Measurements from ENCODE around the gene MAPK11. TPM values are rescaled to one million over a fixed set of nuclear protein-coding genes. Genes with fewer than 3 reads are reported as not detected.

MAPK11 gene
- total RNA-seq, 1 experiment from 2014 or later, result 19.3 TPM

DNA sequence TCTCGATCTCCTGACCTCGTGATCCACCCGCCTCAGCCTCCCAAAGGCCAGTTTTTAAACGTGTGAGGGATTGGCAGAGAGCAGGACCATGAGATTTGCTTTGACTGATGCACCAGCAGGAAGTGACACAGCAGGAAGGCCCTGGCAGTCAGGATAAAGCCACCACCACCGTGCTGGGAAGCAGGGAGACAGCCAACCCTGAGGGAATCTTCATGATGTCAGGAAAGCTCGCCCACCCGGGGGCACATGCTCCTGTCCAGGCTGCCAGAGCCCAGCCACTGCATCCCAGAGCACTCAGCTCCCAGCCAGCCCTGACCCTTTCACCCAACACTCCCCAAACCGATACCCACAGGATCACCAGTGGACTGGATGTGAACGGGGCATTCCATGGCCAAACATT lies 31.4 kb downstream of the MAPK11 start:
- Histone ChIP-seq H4K20me1 (ENCODE audit: insufficient read depth) (no peaks in the 10 kb centered on the region), H3K9me3 (ENCODE audit: control insufficient read depth in 1 of 2, insufficient read depth in 1 of 2, low read depth in 1 of 2, low read length in 2 of 2) (peaks cover 0 to 4% of the 10 kb centered on the region in 2 experiments; a peak in 1 of 4 replicates), H3K79me2 (ENCODE audit: insufficient read depth, low read length) (peaks cover 94% of the 10 kb centered on the region), H3K9me2 (ENCODE audit: insufficient read depth) (no peaks in the 10 kb centered on the region), H3K4me1 (ENCODE audit: control insufficient read depth in 1 of 2, insufficient read depth in 2 of 2, low read length in 2 of 2) (peaks cover 7 to 17% of the 10 kb centered on the region in 2 experiments), H3K4me3 (replicated peaks in 1 of 2; ENCODE audit: low read depth in 1 of 2, low read length in 2 of 2) (no peak overlapping the region), H3K27ac (ENCODE audit: low read depth, low read length) (no peak overlapping the region), H3K4me2 (ENCODE audit: low read length) (no peak overlapping the region), H3K27me3 (ENCODE audit: insufficient read depth, low read length) (no peaks in the 10 kb centered on the region), H3K9ac (ENCODE audit: low read length) (no peak overlapping the region), H3K36me3 (ENCODE audit: control insufficient read depth in 1 of 2, insufficient read depth in 2 of 2, low read length in 2 of 2) (peaks cover 7 to 17% of the 10 kb centered on the region in 2 experiments; a peak in 2 of 4 replicates), H2AFZ (ENCODE audit: low read depth, low read length, poor library complexity, severe bottlenecking) (no peak overlapping the region)
- ChIA-PET CTCF (no interaction called here), POLR2A (no interaction called here), RAD21 (ENCODE audit: low non-redundant PET in 1 of 2, low total read pairs in 2 of 2, uncharacterized antibody in 2 of 2, unreplicated experiment in 2 of 2) (no interaction called here)
- intact Hi-C loops (cut with micrococcal nuclease), result no loop called here
- BruUV-seq (replicated peaks), result no TSS peak
- DNase-seq (ENCODE audit: low read depth, low spot score), result no peak
- ATAC-seq, result no peak
- TF ChIP-seq ZFX (IDR thresholded peaks at IDR 0.05) (no peak), TCF7L2 (IDR thresholded peaks at IDR 0.05; ENCODE audit: borderline replicate concordance, extremely low read depth, insufficient read depth, insufficient read length) (no peak), CTCF (IDR thresholded peaks at IDR 0.05 in 2 of 3, conservative IDR thresholded peaks at IDR 0.05 in 1 of 3; ENCODE audit: borderline replicate concordance in 1 of 3, insufficient read depth in 1 of 3, low read depth in 2 of 3, low read length in 2 of 3) (no peak), EZH2 (IDR thresholded peaks at IDR 0.05) (no peak), ZNF274 (IDR thresholded peaks at IDR 0.05; ENCODE audit: low read depth, low read length) (no peak), SP1 (IDR thresholded peaks at IDR 0.05; ENCODE audit: low read depth) (no peak), CBX3 (IDR thresholded peaks at IDR 0.05; ENCODE audit: low read depth) (no peak), EZH2phosphoT487 (IDR thresholded peaks at IDR 0.05; ENCODE audit: borderline replicate concordance) (no peak), POLR2AphosphoS5 (IDR thresholded peaks at IDR 0.05; ENCODE audit: low read depth, low read length) (no peak), POLR2A (IDR thresholded peaks at IDR 0.05; ENCODE audit: borderline replicate concordance, extremely low read depth, insufficient read depth, insufficient read length) (no peak), YY1 (IDR thresholded peaks at IDR 0.05; ENCODE audit: extremely low read depth, insufficient replicate concordance, low read depth, low read length) (no peak), SRF (IDR thresholded peaks at IDR 0.05; ENCODE audit: low read depth) (no peak), RAD21 (IDR thresholded peaks at IDR 0.05; ENCODE audit: low read depth) (no peak), CEBPB (IDR thresholded peaks at IDR 0.05; ENCODE audit: low read depth) (no peak), ELF1 (IDR thresholded peaks at IDR 0.05; ENCODE audit: borderline replicate concordance, low read depth) (no peak), SIN3A (IDR thresholded peaks at IDR 0.05; ENCODE audit: low read depth) (no peak)
- TF ChIP-seq, protein P1, sequence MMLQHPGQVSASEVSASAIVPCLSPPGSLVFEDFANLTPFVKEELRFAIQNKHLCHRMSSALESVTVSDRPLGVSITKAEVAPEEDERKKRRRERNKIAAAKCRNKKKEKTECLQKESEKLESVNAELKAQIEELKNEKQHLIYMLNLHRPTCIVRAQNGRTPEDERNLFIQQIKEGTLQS (IDR thresholded peaks at IDR 0.05), result no peak
- TF ChIP-seq, protein P2, sequence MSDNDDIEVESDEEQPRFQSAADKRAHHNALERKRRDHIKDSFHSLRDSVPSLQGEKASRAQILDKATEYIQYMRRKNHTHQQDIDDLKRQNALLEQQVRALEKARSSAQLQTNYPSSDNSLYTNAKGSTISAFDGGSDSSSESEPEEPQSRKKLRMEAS (IDR thresholded peaks at IDR 0.05), result no peak
- TF ChIP-seq, protein P3, sequence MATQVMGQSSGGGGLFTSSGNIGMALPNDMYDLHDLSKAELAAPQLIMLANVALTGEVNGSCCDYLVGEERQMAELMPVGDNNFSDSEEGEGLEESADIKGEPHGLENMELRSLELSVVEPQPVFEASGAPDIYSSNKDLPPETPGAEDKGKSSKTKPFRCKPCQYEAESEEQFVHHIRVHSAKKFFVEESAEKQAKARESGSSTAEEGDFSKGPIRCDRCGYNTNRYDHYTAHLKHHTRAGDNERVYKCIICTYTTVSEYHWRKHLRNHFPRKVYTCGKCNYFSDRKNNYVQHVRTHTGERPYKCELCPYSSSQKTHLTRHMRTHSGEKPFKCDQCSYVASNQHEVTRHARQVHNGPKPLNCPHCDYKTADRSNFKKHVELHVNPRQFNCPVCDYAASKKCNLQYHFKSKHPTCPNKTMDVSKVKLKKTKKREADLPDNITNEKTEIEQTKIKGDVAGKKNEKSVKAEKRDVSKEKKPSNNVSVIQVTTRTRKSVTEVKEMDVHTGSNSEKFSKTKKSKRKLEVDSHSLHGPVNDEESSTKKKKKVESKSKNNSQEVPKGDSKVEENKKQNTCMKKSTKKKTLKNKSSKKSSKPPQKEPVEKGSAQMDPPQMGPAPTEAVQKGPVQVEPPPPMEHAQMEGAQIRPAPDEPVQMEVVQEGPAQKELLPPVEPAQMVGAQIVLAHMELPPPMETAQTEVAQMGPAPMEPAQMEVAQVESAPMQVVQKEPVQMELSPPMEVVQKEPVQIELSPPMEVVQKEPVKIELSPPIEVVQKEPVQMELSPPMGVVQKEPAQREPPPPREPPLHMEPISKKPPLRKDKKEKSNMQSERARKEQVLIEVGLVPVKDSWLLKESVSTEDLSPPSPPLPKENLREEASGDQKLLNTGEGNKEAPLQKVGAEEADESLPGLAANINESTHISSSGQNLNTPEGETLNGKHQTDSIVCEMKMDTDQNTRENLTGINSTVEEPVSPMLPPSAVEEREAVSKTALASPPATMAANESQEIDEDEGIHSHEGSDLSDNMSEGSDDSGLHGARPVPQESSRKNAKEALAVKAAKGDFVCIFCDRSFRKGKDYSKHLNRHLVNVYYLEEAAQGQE (IDR thresholded peaks at IDR 0.05; ENCODE audit: low read depth), result no peak
- TF ChIP-seq, protein P4, sequence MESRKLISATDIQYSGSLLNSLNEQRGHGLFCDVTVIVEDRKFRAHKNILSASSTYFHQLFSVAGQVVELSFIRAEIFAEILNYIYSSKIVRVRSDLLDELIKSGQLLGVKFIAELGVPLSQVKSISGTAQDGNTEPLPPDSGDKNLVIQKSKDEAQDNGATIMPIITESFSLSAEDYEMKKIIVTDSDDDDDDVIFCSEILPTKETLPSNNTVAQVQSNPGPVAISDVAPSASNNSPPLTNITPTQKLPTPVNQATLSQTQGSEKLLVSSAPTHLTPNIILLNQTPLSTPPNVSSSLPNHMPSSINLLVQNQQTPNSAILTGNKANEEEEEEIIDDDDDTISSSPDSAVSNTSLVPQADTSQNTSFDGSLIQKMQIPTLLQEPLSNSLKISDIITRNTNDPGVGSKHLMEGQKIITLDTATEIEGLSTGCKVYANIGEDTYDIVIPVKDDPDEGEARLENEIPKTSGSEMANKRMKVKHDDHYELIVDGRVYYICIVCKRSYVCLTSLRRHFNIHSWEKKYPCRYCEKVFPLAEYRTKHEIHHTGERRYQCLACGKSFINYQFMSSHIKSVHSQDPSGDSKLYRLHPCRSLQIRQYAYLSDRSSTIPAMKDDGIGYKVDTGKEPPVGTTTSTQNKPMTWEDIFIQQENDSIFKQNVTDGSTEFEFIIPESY (IDR thresholded peaks at IDR 0.05; ENCODE audit: extremely low read depth, insufficient replicate concordance, low read length), result no peak
